Endodermal cell (in vitro differentiated cells): ENCODE measurements around the gene ABCD4. TPM values are rescaled to one million over a fixed set of nuclear protein-coding genes. Genes with fewer than 3 reads are reported as not detected.

Experiments
- DNase-seq: peaks from one replicate; pipeline ENCODE4 v3.0.0-alpha.2; 2017
- H3K27ac ChIP-seq: 2 replicates; pipeline ENCODE4 v1.5.1; 2013; ENCODE audit warnings: mild to moderate bottlenecking, low read depth, low read length, moderate library complexity
- H3K27me3 ChIP-seq: 2 replicates; pipeline ENCODE4 v1.6.1; 2013; ENCODE audit warnings: mild to moderate bottlenecking, low read length, moderate library complexity; ENCODE audit not compliant: insufficient read depth, control insufficient read depth, poor library complexity, severe bottlenecking
- H3K36me3 ChIP-seq: 2 replicates; pipeline ENCODE4 v1.7.0; 2013; ENCODE audit warnings: mild to moderate bottlenecking, low read length, moderate library complexity; ENCODE audit not compliant: control insufficient read depth, insufficient read depth
- H3K4me1 ChIP-seq: one replicate; pipeline ENCODE4 v1.7.0; 2013; ENCODE audit warnings: low read length; ENCODE audit not compliant: control insufficient read depth, insufficient read depth
- H3K4me3 ChIP-seq: 2 replicates; pipeline ENCODE4 v1.5.1; 2013; ENCODE audit warnings: mild to moderate bottlenecking, low read length, moderate library complexity
- H3K9ac ChIP-seq: 2 replicates; pipeline ENCODE4 v1.6.1; 2013; ENCODE audit warnings: mild to moderate bottlenecking, low read length, moderate library complexity; ENCODE audit not compliant: poor library complexity, severe bottlenecking; ENCODE audit errors: extremely low read depth
- H3K9me3 ChIP-seq: 2 replicates; pipeline ENCODE4 v1.6.1; 2013; ENCODE audit warnings: mild to moderate bottlenecking, low read length, moderate library complexity; ENCODE audit not compliant: control insufficient read depth
- H3K27ac Mint-ChIP-seq: 2 replicates; pipeline ENCODE4 v1.8.0; 2020; ENCODE audit warnings: mixed read lengths
- H3K27me3 Mint-ChIP-seq: 2 replicates; pipeline ENCODE4 v1.8.0; 2021; ENCODE audit warnings: mild to moderate bottlenecking, mixed read lengths; ENCODE audit not compliant: insufficient read depth
- H3K36me3 Mint-ChIP-seq: 2 replicates; pipeline ENCODE4 v1.8.0; 2020; ENCODE audit warnings: low read depth, mixed read lengths
- H3K4me1 Mint-ChIP-seq: 2 replicates; pipeline ENCODE4 v1.8.0; 2020; ENCODE audit warnings: mixed read lengths
- H3K4me3 Mint-ChIP-seq: 2 replicates; pipeline ENCODE4 v1.8.0; 2020; ENCODE audit warnings: mild to moderate bottlenecking, moderate library complexity, mixed read lengths
- H3K9me3 Mint-ChIP-seq: 2 replicates; pipeline ENCODE4 v1.8.0; 2020; ENCODE audit warnings: mild to moderate bottlenecking, mixed read lengths
- WGBS, 2 experiments: methylation state at CpG; one replicate each; pipeline versions ENCODE4 v1.1.5 to v1.1.7; 2013; ENCODE audit warnings: missing lambda C conversion rate in 2 of 2, mixed read lengths in 1 of 2; ENCODE audit not compliant: insufficient coverage in 1 of 2, insufficient read length in 1 of 2; 5-methylcytosine and 5-hydroxymethylcytosine counted together
- total RNA-seq, 2 donors: library from RNA; stranded (reverse); fragmentation: NEBNext Ultra II Directional in 1 of 2; extraction: Animal tissue kit (Norgen Biotek cat#: 25700) in 1 of 2; gene quantifications; 2 replicates in 1 of 2; 3 replicates in 1 of 2; pipeline ENCODE4 v1.2.1, GENCODE V29; 2021
- TF ChIP-seq, protein P1 (sequence below): fragments of 200-600 bp; sonication (generic); conservative IDR thresholded peaks from 2 replicates; pipeline ENCODE4 v1.5.0; 2021; ENCODE audit warnings: antibody characterized with exemption, mild to moderate bottlenecking

ABCD4 gene
- total RNA-seq, 2 donors from 2014 or later: 153 to 239 TPM

DNA sequence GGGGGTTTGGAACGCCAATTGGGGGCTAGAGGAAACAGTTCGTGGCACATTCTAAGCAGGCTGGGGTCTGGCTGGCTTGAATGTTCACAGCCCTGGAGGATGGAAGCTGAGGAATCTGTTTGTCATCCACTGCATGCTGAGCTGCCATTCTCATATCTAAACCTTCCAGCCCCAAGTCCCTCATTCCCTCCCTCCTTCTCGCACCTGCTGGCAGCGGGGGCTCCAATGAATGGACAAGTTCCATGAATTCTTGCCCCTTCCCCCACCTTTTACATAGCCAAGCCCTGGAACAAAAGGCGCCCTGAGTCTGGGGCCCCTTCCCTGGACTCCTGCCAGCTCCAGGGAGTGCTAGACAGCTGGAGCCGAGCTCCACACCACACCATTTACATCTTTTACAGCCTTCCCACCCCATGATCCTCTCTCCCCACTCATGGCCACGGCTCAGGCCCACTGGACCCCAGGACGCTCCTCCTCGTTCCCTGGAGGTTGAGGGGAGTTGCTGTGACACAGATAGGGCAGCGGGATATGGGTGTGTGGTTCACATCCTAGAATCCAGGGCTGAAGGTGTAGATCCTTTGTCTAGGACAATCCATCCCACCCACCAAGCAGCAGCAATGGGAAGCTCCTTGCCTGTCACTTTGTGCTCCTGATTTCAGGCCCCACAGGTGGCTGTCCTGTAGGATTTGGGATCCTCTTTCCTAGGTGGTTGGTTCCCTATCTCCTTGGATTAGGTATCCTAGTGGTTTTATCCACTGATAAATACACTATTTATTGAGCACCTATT, 23.8 kb upstream of the ABCD4 start:
- peaks cover 13% of the 10 kb centered on the region for H3K36me3 Mint-ChIP-seq
- WGBS, 2 experiments: 2 to 4% methylated on average over 6 to 9 of the region's 10 CpGs
- peak overlapping the region; percentile 98 for H3K27ac Mint-ChIP-seq
- no peaks in the 10 kb centered on the region for H3K27me3 Mint-ChIP-seq
- H3K9ac ChIP-seq: peak overlapping the region; percentile 77
- peaks cover 5% of the 10 kb centered on the region for H3K36me3 ChIP-seq
- H3K9me3 Mint-ChIP-seq: no peaks in the 10 kb centered on the region
- H3K4me3 Mint-ChIP-seq: peak overlapping the region; percentile 41
- no peaks in the 10 kb centered on the region for H3K27me3 ChIP-seq
- peak overlapping the region; percentile 32 for H3K4me3 ChIP-seq
- H3K4me1 Mint-ChIP-seq: peaks cover 38% of the 10 kb centered on the region
- peak overlapping the region; percentile 94 for H3K27ac ChIP-seq
- DNase-seq: peak; percentile 98
- peaks cover 21% of the 10 kb centered on the region for H3K4me1 ChIP-seq
- TF ChIP-seq, protein P1, sequence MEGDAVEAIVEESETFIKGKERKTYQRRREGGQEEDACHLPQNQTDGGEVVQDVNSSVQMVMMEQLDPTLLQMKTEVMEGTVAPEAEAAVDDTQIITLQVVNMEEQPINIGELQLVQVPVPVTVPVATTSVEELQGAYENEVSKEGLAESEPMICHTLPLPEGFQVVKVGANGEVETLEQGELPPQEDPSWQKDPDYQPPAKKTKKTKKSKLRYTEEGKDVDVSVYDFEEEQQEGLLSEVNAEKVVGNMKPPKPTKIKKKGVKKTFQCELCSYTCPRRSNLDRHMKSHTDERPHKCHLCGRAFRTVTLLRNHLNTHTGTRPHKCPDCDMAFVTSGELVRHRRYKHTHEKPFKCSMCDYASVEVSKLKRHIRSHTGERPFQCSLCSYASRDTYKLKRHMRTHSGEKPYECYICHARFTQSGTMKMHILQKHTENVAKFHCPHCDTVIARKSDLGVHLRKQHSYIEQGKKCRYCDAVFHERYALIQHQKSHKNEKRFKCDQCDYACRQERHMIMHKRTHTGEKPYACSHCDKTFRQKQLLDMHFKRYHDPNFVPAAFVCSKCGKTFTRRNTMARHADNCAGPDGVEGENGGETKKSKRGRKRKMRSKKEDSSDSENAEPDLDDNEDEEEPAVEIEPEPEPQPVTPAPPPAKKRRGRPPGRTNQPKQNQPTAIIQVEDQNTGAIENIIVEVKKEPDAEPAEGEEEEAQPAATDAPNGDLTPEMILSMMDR: no peak
- H3K9me3 ChIP-seq: no peaks in the 10 kb centered on the region

DNA sequence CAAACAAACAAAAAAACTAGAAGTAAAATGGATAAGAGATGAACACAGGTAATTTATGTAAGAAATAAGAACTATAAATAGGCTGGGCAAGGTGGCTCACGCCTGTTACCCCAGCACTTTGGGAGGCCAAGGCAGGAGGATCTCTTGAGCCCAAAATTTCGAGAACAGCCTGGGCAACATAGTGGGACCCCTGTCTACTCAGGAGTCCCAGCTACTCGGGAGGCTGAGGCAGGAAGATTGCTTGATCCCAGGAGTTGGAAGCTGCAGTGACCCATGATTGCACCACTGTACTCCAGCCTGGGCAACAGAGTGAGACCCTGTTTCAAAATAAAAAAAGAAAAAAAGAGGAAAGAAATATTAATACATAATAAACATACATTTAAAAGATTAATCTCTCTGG, 22.7 kb upstream of the ABCD4 start:
- TF ChIP-seq, protein P1: no peak
- peaks cover 40% of the 10 kb centered on the region for H3K4me1 Mint-ChIP-seq
- Histone ChIP-seq H3K27me3 (no peaks in the 10 kb centered on the region), H3K4me3 (peak overlapping the region; percentile 32), H3K9me3 (no peaks in the 10 kb centered on the region), H3K27ac (peak overlapping the region; percentile 94), H3K36me3 (peaks cover 5% of the 10 kb centered on the region), H3K4me1 (peaks cover 21% of the 10 kb centered on the region), H3K9ac (peak overlapping the region; percentile 77)
- H3K27me3 Mint-ChIP-seq: no peaks in the 10 kb centered on the region
- H3K36me3 Mint-ChIP-seq: peaks cover 15% of the 10 kb centered on the region
- peak overlapping the region; percentile 98 for H3K27ac Mint-ChIP-seq
- no peak for DNase-seq
- no peaks in the 10 kb centered on the region for H3K9me3 Mint-ChIP-seq
- peak overlapping the region; percentile 17 for H3K4me3 Mint-ChIP-seq
- 69 to 75% methylated on average over 3 of the region's 3 CpGs for WGBS, 2 experiments

DNA sequence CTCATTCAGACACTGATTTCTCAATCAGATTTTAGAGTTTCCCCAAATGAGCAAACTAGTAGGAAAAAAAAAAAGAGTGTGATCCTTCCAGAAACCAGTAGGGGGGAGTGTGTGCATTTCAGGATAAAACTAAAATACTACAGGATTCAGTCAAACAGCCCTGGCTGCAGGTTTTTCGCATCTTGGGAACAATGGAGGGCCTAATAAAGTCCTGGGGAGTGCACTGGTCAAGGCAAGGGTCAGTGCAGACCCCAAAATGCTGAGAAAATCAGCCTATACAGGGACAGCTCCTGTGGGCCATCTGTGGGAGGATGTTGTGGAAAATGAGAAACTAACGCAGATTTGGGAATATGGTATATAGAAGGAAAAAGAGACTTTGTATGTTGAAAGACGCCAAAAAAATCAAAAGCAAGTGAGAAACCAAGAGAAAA, 22.2 kb upstream of the ABCD4 start:
- peak overlapping the region; percentile 2 for H3K27ac ChIP-seq

More for the DNA sequence above, 22.2 kb upstream of the ABCD4 start:
- H3K27me3 ChIP-seq: no peaks in the 10 kb centered on the region
- H3K4me3 Mint-ChIP-seq: peak overlapping the region; percentile 17
- TF ChIP-seq, protein P1: peak; percentile 85
- H3K4me1 ChIP-seq: peaks cover 18% of the 10 kb centered on the region
- H3K9me3 ChIP-seq: no peaks in the 10 kb centered on the region
- peak; percentile 72 for DNase-seq
- 59 to 63% methylated on average over 2 to 3 of the region's 3 CpGs for WGBS, 2 experiments
- H3K9me3 Mint-ChIP-seq: no peaks in the 10 kb centered on the region
- peak overlapping the region; percentile 77 for H3K9ac ChIP-seq
- H3K27me3 Mint-ChIP-seq: no peaks in the 10 kb centered on the region
- peaks cover 38% of the 10 kb centered on the region for H3K4me1 Mint-ChIP-seq
- no peak overlapping the region for H3K4me3 ChIP-seq
- peaks cover 15% of the 10 kb centered on the region for H3K36me3 Mint-ChIP-seq
- H3K36me3 ChIP-seq: peaks cover 5% of the 10 kb centered on the region
- peak overlapping the region; percentile 98 for H3K27ac Mint-ChIP-seq
